WERI-Rb-1 (cell line): Measurements from ENCODE around the gene MRPL20.
"Not testable (repeated sequence)": the region's sequence is repeated elsewhere in the genome, so short reads cannot be mapped to it uniquely, and the experiment has no call there.

ENCODE experiments used
- DNase-seq: peaks from one replicate; pipeline ENCODE4 v3.0.0-alpha.2; 2020
- H3K27ac ChIP-seq: fragments of 250-450 bp; sonication (Bioruptor Pico); 2 replicates; pipeline ENCODE4 v1.5.1; 2020; ENCODE audit warnings: mild to moderate bottlenecking, moderate library complexity
- H3K27me3 ChIP-seq: fragments of 250-450 bp; sonication (Bioruptor Pico); 2 replicates; pipeline ENCODE4 v1.5.1; 2021; ENCODE audit warnings: mild to moderate bottlenecking, low read depth, moderate library complexity; ENCODE audit not compliant: insufficient read depth, severe bottlenecking
- H3K36me3 ChIP-seq: fragments of 250-450 bp; sonication (Bioruptor Pico); 2 replicates; pipeline ENCODE4 v1.5.1; 2020; ENCODE audit warnings: mild to moderate bottlenecking, moderate library complexity
- H3K4me3 ChIP-seq: 2 replicates; pipeline ENCODE4 v1.5.1; 2011; ENCODE audit warnings: low read depth, mild to moderate bottlenecking, control low read depth, low read length
- H3K9me3 ChIP-seq: fragments of 250-450 bp; sonication (Bioruptor Pico); 2 replicates; pipeline ENCODE4 v1.5.1; 2021; ENCODE audit warnings: mild to moderate bottlenecking, moderate library complexity; ENCODE audit not compliant: severe bottlenecking
- TF ChIP-seq, protein P1 (sequence below): IDR thresholded peaks from 2 replicates; pipeline ENCODE4 v1.5.1; 2011; ENCODE audit warnings: low read depth, mild to moderate bottlenecking, control low read depth, inconsistent platforms, low read length

MRPL20 gene

DNA sequence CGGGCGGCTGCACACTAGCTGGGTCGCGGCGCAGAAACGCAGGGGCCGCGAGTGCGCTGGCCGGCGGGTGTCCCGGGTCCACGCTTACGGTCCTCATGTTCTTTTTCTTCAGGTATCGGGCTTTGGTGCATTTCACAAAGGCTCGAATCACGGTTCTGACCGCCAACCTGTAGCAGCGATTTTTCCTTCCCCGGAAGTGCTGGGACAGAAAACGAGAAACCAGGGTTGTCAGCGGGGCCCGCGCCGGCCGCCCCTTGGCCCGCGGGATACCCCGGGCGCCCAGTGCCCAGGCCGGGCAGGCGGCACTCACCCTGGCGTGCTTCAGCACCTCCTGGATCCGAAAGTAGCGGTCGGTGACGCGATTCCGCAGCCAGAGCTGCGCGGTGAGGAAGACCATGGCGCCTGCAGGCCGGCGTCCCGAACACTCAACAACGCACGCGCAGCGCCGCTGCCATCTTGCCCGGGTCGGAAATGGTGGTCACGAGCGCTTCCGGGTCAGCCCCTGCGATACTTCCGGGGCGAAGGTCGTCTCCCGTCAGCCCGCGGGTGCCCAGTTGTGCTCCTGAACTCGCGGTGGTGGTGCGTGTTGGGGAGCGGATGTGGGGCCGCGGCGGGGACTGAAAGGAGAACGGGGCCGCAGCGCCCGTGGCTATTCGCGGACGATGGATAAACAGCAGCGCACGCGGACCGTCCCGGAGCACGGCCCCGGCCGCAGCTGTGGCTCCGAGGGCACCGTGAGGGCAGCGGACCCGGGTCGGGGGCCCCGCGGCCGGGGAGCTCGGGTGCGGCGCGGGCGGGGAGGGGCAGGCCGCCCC lies at the start of gene MRPL20:
Gene MRPL20 (minus strand): TSS at position 473 of the 815 bp plus-strand sequence. CDS start 76 bp downstream, at position 397.
- H3K4me3 ChIP-seq = peak within 1 kb of the TSS; percentile 89
- DNase-seq = peak; percentile 93
- H3K27me3 ChIP-seq = no peaks in the 10 kb centered on the region
- H3K36me3 ChIP-seq = peaks cover 46% of the 10 kb centered on the region
- peak within 1 kb of the TSS; percentile 94 for H3K27ac ChIP-seq
- H3K9me3 ChIP-seq = no peaks in the 10 kb centered on the region
- TF ChIP-seq, protein P1, sequence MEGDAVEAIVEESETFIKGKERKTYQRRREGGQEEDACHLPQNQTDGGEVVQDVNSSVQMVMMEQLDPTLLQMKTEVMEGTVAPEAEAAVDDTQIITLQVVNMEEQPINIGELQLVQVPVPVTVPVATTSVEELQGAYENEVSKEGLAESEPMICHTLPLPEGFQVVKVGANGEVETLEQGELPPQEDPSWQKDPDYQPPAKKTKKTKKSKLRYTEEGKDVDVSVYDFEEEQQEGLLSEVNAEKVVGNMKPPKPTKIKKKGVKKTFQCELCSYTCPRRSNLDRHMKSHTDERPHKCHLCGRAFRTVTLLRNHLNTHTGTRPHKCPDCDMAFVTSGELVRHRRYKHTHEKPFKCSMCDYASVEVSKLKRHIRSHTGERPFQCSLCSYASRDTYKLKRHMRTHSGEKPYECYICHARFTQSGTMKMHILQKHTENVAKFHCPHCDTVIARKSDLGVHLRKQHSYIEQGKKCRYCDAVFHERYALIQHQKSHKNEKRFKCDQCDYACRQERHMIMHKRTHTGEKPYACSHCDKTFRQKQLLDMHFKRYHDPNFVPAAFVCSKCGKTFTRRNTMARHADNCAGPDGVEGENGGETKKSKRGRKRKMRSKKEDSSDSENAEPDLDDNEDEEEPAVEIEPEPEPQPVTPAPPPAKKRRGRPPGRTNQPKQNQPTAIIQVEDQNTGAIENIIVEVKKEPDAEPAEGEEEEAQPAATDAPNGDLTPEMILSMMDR = no peak

DNA sequence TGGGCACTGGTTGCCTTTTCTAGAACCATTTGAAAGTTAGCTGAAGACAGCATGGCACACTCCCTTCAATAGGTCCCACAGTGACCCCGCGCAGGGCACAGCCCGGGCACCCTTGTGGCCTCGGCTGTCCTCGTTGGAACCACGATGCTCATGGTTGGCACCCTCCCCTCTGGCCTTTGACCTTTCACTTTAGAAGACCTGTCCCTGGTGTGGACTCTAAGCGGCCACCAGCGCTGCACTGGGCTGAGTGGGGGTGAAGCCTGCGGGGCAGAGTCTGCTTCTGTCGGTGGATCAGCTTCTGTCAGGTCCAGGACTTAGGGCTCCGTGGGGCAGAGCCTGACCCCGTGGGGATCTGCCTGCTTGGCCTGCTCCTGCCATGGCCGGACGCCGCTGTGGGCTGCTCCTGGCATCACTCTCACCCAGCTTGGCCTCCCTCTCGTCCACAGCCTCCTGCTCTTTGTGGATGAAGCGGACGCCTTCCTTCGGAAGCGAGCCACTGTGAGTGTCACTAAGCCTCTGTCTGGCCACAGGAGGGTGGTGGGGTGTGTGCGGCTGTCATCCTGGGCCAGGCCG lies 49.7 kb upstream of the MRPL20 start:
- H3K27me3 ChIP-seq, H3K27ac ChIP-seq, H3K36me3 ChIP-seq, H3K4me3 ChIP-seq, H3K9me3 ChIP-seq, DNase-seq: not testable (repeated sequence)

DNA sequence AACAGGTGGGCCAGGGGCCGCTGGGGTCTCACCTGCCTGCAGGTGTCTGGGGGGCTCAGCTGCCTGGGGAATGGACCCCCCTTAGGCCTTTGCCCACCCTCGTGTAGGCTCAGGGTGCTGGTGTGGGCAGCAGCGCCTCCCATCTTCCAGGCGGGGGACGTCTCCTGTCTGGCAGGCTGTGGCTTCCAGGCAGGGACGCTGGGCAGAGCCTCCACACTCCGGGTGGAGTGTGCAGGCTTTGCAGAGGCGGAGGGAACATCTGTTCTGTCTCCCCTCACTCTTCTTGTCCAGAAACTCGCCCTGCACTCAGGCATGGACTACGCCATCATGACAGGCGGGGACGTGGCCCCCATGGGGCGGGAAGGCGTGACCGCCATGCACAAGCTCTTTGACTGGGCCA lies 48.8 kb upstream of the MRPL20 start:
- not testable (repeated sequence) for H3K36me3 ChIP-seq, H3K27ac ChIP-seq, H3K9me3 ChIP-seq, H3K4me3 ChIP-seq, H3K27me3 ChIP-seq, DNase-seq

DNA sequence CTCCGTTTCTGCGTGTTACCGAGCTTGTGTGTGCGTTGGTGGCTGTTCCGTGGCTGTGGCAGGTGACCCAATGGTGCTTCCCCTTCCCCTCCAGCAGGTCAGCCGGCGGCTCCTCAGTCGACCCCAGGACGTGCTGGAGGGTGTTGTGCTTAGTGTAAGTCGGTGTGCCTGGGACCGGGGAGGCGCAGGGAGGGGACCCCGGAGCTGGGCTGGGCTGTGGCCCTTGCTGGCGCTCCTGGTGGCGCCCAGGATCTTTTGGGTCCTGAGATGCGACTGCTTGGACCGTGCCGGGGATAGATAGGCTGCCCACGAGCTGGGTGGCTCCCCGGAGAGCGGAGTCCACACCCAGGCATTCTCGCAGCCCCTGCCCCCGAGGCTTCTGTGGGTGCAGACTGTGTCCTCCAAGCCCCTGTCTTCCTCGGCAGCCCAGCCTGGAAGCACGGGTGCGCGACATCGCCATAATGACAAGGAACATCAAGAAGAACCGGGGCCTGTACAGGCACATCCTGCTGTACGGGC lies 48.3 kb upstream of the MRPL20 start:
- no peak overlapping the region for H3K4me3 ChIP-seq
- H3K36me3 ChIP-seq = no peaks in the 10 kb centered on the region
- no peaks in the 10 kb centered on the region for H3K27me3 ChIP-seq
- no peaks in the 10 kb centered on the region for H3K9me3 ChIP-seq
- TF ChIP-seq, protein P1 = no peak
- no peak for DNase-seq
- no peak overlapping the region for H3K27ac ChIP-seq

DNA sequence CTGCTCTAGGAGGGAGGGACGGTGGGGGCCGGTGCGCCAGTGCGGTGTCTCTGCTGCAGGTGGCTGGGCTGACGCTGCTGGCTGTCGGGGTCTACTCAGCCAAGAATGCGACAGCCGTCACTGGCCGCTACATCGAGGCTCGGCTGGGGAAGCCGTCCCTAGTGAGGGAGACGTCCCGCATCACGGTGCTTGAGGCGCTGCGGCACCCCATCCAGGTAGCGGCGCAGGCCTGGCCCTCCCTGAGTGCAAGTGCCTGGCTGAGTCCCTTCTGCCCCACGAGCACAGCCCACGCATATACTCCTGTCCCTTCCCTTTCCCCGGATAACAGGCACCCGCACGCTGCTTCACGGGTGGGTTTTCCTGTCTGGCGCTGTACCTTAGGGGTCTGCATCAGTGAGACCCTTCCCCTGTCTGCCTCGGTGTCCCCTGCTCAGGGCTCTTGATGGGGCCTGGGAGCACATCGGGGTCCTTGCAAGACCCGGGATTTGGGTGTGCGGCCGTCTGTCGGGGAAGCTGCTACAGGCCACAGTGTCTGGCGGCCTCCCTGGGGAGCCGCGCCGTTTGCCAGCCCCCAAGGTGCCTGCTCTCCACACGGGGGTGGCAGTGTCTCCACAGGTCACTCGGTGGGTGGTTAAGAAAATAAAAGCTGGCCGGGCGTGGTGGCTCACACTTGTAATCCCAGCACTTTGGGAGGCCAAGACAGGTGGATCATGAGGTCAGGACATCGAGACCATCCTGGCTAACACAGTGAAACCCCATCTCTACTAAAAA lies 47.4 kb upstream of the MRPL20 start:
- not testable (repeated sequence) for H3K36me3 ChIP-seq, H3K9me3 ChIP-seq, H3K27me3 ChIP-seq, H3K27ac ChIP-seq, DNase-seq, H3K4me3 ChIP-seq

DNA sequence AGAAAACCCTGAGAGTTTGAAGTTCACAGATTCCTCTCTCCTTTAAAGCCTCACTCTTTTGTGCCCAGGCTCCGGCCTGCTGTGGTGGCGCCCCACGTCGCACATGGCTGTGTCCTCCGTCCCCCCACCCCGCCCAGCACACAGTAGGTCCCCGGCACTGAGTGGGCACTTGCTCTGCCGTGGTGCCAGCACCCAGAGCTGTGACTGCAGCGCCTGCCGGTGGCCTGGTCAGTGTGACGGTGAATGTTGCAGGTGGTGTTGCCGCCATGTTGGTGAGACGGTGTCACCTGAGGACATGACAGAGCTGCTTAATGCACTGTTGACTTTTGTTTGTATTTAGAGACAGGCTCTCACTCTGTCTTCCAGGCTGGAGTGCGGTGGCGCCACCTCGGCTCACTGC lies 45.8 kb upstream of the MRPL20 start:
- H3K27ac ChIP-seq = no peak overlapping the region
- TF ChIP-seq, protein P1 = no peak
- no peaks in the 10 kb centered on the region for H3K9me3 ChIP-seq
- H3K36me3 ChIP-seq = no peaks in the 10 kb centered on the region
- no peaks in the 10 kb centered on the region for H3K27me3 ChIP-seq
- no peak overlapping the region for H3K4me3 ChIP-seq
- no peak for DNase-seq

DNA sequence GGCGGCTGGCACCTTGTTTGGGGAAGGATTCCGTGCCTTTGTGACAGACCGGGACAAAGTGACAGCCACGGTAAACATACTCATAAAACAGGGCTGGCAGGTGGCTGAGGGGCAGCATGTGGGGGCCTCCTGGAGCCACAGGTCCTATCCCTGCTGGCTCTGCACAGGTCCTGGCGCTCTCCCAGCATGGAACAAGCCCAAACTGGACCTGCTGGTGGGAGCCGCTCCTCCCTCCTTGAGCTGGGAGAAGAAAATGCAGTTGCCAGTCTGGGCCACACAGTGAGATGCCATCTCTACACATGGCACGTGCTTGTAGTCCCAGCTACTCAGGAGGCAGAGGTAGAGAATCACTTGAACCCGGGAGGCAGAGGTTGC lies 45.3 kb upstream of the MRPL20 start:
- DNase-seq = not testable (repeated sequence)

More for the DNA sequence above, 45.3 kb upstream of the MRPL20 start:
- H3K9me3 ChIP-seq, H3K36me3 ChIP-seq, H3K4me3 ChIP-seq, H3K27me3 ChIP-seq, H3K27ac ChIP-seq: not testable (repeated sequence)
